Progenitor cell of endocrine pancreas (in vitro differentiated cells): ENCODE data around the gene PNP. TPM values are rescaled to one million over a fixed set of nuclear protein-coding genes. Genes with fewer than 3 reads are reported as not detected.
"Not testable (repeated sequence)": the region's sequence is repeated elsewhere in the genome, so short reads cannot be mapped to it uniquely, and the experiment has no call there.

ENCODE experiments used
- DNase-seq: peaks from one replicate; pipeline ENCODE4 v3.0.0; 2021; ENCODE audit warnings: low spot score; ENCODE audit not compliant: unreplicated experiment
- H3K27ac Mint-ChIP-seq: 2 replicates; pipeline ENCODE4 v1.8.0; 2021; ENCODE audit warnings: mild to moderate bottlenecking, moderate library complexity, mixed read lengths
- H3K27me3 Mint-ChIP-seq: 2 replicates; pipeline ENCODE4 v1.8.0; 2021; ENCODE audit warnings: mixed read lengths
- H3K36me3 Mint-ChIP-seq: 2 replicates; pipeline ENCODE4 v1.8.0; 2022; ENCODE audit warnings: mixed read lengths; ENCODE audit not compliant: insufficient read depth
- H3K4me1 Mint-ChIP-seq: 2 replicates; pipeline ENCODE4 v1.8.0; 2021; ENCODE audit warnings: low read depth, mixed read lengths
- H3K4me3 Mint-ChIP-seq: 2 replicates; pipeline ENCODE4 v1.8.0; 2021; ENCODE audit warnings: low read depth, mild to moderate bottlenecking, moderate library complexity, mixed read lengths
- H3K9me3 Mint-ChIP-seq: 2 replicates; pipeline ENCODE4 v1.8.0; 2021; ENCODE audit warnings: low read depth, mixed read lengths
- CTCF ChIP-seq: fragments of 200-600 bp; sonication (generic); IDR thresholded peaks from one replicate; pipeline ENCODE4 v1.5.0; 2021; ENCODE audit warnings: antibody characterized with exemption, mild to moderate bottlenecking; ENCODE audit not compliant: unreplicated experiment
- total RNA-seq: library from RNA; stranded (reverse); gene quantifications from 2 replicates; pipeline ENCODE4 v1.2.1, GENCODE V29; 2021

Gene PNP
- total RNA-seq, 1 donor from 2014 or later, result 48.9 TPM

GRCh38 chr14:20503898-20504297 is 34.7 kb downstream of the PNP start:
- Mint-ChIP-seq H3K9me3 (peaks cover 3% of the 10 kb centered on the region), H3K4me3 (no peak overlapping the region), H3K36me3 (peaks cover 2% of the 10 kb centered on the region), H3K27me3 (no peaks in the 10 kb centered on the region), H3K4me1 (peaks cover 11% of the 10 kb centered on the region), H3K27ac (no peak overlapping the region)
- no peak for DNase-seq
- TF ChIP-seq CTCF, result no peak

GRCh38 chr14:20506276-20506675 is 37.1 kb downstream of the PNP start:
- H3K27me3 Mint-ChIP-seq, H3K4me1 Mint-ChIP-seq, H3K36me3 Mint-ChIP-seq, H3K4me3 Mint-ChIP-seq, H3K9me3 Mint-ChIP-seq, DNase-seq, H3K27ac Mint-ChIP-seq: not testable (repeated sequence)

GRCh38 chr14:20506752-20507151 is 37.5 kb downstream of the PNP start:
- H3K4me3 Mint-ChIP-seq, H3K36me3 Mint-ChIP-seq, DNase-seq: not testable (repeated sequence)

DNA sequence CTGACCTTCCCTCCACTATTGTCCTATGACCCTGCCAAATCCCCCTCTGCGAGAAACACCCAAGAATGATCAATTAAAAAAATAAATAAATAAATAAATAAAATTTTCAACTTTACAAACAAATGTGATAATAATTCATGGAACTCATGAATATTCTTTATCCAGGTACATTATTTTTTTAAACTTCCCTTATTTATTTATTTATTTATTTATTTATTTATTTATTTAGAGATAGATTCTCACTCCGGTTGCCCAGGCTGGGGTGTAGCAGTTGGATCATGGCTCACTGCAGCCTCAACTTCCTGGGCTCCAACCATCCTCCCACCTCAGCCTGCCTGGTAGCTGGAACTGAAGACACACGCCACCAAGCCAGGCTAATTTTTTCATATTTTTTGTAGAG is 38.3 kb downstream of the PNP start:
- H3K36me3 Mint-ChIP-seq, H3K9me3 Mint-ChIP-seq, H3K27me3 Mint-ChIP-seq: not testable (repeated sequence)

More at GRCh38 chr14:20506752-20507151, 37.5 kb downstream of the PNP start:
- not testable (repeated sequence) for H3K9me3 Mint-ChIP-seq, H3K27me3 Mint-ChIP-seq, H3K4me1 Mint-ChIP-seq, H3K27ac Mint-ChIP-seq

DNA sequence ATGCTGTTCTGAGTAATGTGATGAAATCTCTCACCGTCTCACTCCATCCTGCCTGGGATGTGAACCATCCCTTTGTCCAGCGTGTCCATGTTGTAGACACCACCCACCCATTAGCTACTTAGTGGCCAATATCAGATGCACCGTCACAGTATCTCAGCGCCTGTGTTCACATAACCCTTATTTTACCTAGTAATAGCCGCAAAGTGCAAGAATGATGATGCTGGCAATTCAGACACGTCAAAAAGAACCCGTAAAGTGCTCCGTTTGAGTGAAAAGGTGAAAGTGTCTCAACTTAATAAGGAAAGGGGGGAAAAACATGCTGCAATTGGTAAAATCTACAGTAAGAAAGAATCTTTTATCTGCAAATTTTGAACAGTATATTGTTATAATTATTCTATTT is 39.2 kb downstream of the PNP start:
- no peak for DNase-seq
- peaks cover 3% of the 10 kb centered on the region for H3K9me3 Mint-ChIP-seq
- peaks cover 6% of the 10 kb centered on the region for H3K4me1 Mint-ChIP-seq
- H3K4me3 Mint-ChIP-seq, result no peak overlapping the region
- H3K36me3 Mint-ChIP-seq, result peaks cover 2% of the 10 kb centered on the region
- peaks cover 7% of the 10 kb centered on the region for H3K27me3 Mint-ChIP-seq
- no peak overlapping the region for H3K27ac Mint-ChIP-seq
- no peak for TF ChIP-seq CTCF

More for the DNA sequence above, 38.3 kb downstream of the PNP start:
- not testable (repeated sequence) for H3K4me3 Mint-ChIP-seq, H3K27ac Mint-ChIP-seq, DNase-seq, H3K4me1 Mint-ChIP-seq

DNA sequence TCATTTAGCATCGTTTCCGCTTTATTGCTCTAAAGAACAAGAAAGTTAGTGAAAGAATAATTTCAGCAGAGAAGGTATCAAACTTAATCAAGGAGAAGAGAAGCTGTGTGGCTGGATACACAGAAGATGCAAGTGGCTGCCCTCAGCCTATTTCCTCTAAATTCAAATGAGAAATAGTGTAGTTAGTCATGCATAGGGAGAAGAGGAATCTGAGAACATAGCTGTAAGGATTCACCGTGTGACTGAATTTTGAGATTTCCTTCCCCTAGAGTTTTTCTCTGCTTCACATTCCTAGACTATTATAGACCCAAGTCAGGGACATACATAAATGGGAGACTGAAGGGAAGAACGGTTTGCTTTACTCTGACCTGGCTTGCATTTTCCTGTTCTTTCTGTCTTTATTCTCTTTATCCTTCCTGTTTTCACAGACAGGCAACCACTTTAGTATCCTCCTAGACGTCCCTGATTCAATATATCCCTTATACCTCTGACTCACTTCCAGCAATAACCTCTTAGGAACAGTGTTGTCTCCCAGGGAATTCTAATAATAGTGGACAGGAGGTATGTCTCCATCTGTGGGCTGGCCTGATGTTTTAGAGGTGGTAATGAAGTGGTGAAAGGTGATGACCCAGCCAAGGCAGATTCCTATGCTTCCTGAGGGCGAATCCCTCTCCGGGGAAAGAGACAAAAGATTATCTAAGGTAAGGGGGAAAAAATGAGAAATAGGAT is 43.1 kb downstream of the PNP start:
- H3K36me3 Mint-ChIP-seq, result no peaks in the 10 kb centered on the region
- peaks cover 7% of the 10 kb centered on the region for H3K27me3 Mint-ChIP-seq
- no peak for TF ChIP-seq CTCF
- no peaks in the 10 kb centered on the region for H3K9me3 Mint-ChIP-seq
- H3K27ac Mint-ChIP-seq, result no peak overlapping the region
- no peak for DNase-seq
- H3K4me1 Mint-ChIP-seq, result no peaks in the 10 kb centered on the region
- no peak overlapping the region for H3K4me3 Mint-ChIP-seq

DNA sequence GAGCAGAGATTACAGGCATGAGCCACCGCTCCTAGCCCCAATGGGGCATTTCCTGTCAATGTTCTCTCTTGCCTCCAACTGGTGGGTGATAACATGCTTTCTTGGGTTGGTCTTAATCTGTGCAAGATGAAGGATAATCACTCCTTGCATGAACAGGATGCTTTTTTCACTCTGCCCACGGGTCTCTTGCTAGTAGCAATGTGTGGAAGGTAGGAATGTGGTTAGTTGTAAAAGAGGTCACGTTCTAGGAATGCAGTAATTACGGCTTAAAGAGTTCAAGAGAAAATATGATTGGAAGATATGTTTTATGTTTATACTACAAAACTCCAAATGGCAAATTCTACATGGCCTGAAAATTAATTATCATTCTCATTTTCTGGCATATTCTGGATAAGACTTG is 46.6 kb downstream of the PNP start:
- Mint-ChIP-seq H3K4me1 (no peaks in the 10 kb centered on the region), H3K27me3 (peaks cover 7% of the 10 kb centered on the region), H3K27ac (no peak overlapping the region), H3K9me3 (no peaks in the 10 kb centered on the region), H3K36me3 (no peaks in the 10 kb centered on the region), H3K4me3 (no peak overlapping the region)
- no peak for TF ChIP-seq CTCF
- no peak for DNase-seq
